HG03571 (cell line): ENCODE measurements around the gene ADPRH.
A peak's percentile ranks its signal among the peaks of the same experiment; 100 is the strongest.
"Not testable (repeated sequence)": the region's sequence is repeated elsewhere in the genome, so short reads cannot be mapped to it uniquely, and the experiment has no call there.

Experiments
- ATAC-seq: cut with Tn5 transposase; IDR thresholded peaks from one replicate; pipeline ENCODE4 v1.9.1; 2021; ENCODE audit not compliant: unreplicated experiment

The ADPRH gene

DNA sequence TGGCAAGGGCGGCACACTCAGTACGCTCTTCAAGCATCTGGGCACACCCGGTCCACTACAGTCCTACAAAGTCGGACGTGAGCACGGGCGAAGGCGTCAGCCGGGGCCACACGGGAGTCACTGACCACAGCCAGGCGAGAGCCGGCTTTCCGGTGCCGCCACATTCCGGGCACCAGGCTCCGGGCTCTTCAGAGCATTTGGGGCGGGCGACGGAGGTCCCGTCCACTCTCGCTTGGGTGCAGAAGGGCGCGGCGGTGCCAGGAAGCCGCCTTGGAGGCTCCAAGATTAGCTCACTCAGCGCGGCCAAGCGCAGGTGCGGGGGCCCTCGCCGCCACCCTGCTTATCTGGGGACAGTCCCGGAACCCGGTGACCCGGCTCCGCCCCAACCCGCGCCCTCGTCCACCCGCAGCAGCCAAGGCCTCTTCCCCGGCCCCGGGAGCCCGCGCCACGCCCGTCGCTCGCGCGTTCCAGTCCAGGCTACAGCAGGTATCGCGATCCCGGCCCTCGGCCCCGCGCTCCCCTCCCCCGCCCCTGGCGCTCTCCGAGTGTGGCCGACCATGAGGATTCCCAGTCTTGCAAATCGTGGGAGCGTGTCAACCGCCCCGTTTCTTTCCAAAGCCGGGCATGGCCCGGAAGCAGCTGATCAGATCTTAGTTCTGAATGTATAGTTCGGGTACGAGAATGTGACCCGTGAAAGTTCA, at the start of gene ADPRH:
Gene ADPRH, plus strand, starts transcription at position 127 of the 701 bp plus-strand sequence. CDS start 2,678 bp downstream, outside the sequence.
- peak; percentile 52 for ATAC-seq

DNA sequence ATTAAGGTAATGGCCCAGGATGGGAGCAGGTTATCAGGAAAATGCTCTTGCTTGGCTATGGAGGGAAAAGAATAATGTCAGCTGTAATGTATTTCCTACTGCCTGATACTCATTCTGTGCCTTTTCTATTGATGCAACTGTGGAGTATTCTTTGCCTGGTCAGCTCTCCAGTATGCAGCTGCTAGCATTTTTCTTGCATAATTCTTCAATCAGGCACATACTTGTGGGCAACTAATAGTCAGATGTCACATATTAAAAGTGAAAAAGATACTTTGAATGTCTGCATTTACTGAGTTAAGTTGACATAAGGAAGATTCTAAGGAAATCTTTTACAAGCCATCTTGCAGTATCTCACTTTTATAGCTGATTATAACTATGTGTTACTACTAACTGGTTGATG, 49.4 kb upstream of the ADPRH start:
- ATAC-seq, result no peak

DNA sequence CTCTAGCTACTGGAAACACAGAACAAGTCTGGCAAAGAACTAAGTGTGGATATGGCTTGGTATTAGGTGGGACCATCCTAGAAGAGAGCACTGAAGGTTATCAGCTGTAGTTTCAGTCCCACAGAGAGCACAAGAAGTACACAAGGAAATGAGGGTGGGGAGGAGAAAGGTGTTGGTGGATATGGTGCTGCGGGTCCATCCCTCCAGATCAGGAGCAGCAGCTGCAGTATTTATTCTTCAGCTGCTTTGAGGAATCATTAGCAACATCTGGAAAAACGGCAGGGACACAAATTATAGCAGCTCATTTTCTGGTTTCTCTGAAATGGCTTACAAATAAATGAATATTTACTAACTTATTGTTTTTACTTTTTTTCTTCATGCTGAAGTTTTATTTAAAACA, 48.8 kb upstream of the ADPRH start:
- no peak for ATAC-seq

DNA sequence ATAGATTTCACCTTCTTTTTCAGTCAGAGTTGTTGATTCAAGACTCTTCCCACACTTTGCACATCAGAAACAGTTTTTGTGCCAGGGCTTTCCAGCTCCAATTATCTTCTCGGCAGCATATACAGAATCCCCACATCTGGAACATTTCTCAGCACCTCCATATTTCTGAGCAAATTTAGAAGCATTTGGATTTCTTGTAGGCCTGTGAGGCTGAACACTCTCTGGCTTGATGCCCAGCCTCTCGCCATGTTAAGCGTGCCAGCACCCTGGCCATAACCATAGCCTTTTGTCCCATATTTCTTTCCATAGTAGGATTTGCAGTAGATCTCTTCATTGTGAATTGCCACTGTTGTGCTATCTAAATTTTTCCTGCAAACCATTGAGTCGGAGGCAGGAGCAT, 48.1 kb upstream of the ADPRH start:
- ATAC-seq, result no peak

- ATAC-seq, result no peak
Measured at GRCh38 chr3:119534296-119534695, 45.0 kb upstream of the ADPRH start.

DNA sequence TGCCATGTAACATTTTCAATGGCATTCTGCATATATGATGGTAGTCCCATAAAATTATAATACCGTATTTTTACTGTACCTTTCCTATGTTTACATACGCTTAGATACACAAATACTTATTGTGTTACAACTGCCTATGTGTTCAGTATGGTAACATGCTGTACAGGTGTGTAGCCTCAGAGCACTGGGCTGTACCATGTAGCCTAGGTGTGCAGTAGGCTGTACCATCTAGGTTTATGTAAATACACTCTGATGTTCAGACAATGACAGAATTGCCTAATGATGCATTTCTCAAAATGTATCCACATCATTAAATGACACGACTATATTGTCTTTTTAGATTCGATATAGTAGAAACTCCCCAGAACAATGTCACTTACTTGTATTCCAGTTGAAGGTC, 42.5 kb upstream of the ADPRH start:
- no peak for ATAC-seq

GRCh38 chr3:119538772-119539171, 40.5 kb upstream of the ADPRH start:
- ATAC-seq, result no peak

DNA sequence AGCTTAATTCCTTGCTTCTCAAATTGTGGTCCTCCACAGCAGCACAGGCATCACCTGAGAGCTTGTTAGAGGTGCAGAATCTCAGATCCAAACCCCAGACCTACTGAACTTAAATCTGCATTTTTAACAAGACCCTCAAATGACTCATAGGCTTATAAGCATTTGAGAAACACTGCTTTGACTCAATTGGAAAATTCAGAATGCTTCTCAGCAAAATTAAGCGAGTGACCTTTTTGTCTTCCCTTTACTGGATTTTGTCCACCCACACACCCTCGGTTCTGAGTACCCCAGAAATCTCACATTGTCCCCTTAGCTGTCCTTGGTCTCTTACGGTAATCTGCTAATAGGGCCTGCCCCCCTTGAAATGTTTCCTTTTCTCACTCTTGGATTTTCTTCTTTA, 37.7 kb upstream of the ADPRH start:
- ATAC-seq, result no peak

DNA sequence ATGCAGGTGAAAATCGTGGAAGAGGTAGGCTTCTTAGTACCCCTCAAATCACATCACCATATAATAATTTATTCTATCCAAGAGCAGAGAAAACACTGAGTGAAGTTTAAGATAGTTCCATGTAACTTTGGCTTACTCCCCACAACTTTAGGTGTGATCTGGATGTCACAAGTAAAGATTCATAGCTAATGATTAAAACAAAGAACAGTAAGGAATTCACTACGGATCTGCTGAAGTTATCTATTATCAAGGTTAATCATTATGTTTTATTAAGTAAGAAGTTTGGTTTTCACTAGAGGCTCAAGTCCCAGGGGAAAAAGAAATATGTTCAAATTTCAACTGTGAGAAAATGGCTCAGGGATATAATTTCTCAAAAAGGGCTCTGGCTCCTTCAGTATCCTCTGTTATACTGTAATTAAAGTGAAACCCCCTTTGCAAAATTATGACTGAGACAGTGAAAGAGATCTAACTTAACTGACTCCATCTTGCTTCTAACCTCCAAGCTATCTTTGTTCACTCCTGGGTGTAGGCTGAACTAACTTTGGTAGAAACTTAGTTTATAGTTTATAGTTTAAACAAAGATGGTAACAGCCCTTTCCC, 37.0 kb upstream of the ADPRH start:
- peak; percentile 55 for ATAC-seq

- no peak for ATAC-seq
Measured at GRCh38 chr3:119543147-119543546, 36.1 kb upstream of the ADPRH start.

GRCh38 chr3:119547227-119547626, 32.1 kb upstream of the ADPRH start:
- ATAC-seq, result no peak

DNA sequence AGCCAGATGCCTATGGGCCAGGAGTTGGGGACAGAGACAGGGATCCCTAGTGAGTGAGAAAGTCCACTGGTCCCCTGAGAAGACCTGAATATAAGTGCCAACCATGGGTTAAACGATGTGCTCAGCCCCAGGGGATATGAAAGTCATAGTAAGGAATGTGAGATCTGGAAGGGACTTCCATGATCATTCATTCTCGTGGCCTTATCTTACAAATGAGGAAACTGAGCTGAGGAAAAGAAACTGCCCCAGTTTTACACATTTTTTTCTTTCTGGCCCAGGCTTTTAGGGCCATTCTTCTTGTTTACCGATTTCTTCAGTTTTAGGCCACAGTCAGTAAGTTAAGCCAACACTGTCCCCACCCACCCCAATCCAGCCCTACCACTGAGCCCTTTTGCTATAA, 31.0 kb upstream of the ADPRH start:
- no peak for ATAC-seq

GRCh38 chr3:119550192-119550910, 28.9 kb upstream of the ADPRH start:
- ATAC-seq, result no peak

GRCh38 chr3:119551598-119551997, 27.7 kb upstream of the ADPRH start:
- ATAC-seq, result no peak

- not testable (repeated sequence) for ATAC-seq
Measured at GRCh38 chr3:119552928-119553327, 26.4 kb upstream of the ADPRH start.

- ATAC-seq, result no peak
Measured at GRCh38 chr3:119553823-119554415, 25.4 kb upstream of the ADPRH start.

DNA sequence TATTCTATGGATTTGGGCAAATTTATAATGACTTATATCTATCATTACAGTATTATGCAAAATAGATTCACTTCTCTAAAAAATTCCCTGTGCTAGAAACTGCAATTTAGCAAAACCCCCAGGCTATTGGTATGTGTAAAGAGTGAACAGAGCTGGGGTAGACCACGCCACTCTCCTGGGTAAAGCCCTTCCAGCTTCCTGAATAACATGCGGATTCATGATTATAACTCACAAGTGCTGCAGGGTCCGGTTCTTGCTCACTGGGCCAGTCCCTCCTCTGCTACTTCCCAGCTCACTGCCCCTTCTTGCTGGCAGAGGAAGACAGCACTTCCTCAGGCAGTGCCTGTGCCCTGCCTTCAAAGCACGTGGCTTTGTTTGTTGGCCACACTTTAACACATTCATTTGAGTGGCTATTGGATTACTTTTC, 24.0 kb upstream of the ADPRH start:
- no peak for ATAC-seq

- ATAC-seq, result no peak
Measured at GRCh38 chr3:119555929-119556328, 23.4 kb upstream of the ADPRH start.

- ATAC-seq, result no peak
Measured at GRCh38 chr3:119557192-119557876, 22.0 kb upstream of the ADPRH start.

DNA sequence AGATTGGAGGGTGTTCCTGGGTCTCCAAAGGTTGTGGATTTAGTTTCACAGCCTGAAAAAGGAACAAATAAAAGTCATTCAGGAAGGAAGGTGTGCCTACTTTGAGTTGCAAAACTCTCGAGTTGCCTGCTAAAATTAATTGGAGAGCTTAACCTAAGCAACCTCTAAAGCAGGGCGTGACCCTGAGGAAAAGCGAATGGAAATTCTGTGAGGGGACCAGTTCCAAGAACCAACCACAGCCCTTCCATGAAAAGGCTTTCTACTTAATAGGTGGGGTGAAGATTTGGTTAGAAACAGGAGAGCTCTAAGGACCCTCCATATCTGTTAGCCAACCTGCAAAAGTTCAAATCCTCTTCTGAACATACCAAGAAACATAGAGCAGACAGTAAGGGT, 21.4 kb upstream of the ADPRH start:
- no peak for ATAC-seq

DNA sequence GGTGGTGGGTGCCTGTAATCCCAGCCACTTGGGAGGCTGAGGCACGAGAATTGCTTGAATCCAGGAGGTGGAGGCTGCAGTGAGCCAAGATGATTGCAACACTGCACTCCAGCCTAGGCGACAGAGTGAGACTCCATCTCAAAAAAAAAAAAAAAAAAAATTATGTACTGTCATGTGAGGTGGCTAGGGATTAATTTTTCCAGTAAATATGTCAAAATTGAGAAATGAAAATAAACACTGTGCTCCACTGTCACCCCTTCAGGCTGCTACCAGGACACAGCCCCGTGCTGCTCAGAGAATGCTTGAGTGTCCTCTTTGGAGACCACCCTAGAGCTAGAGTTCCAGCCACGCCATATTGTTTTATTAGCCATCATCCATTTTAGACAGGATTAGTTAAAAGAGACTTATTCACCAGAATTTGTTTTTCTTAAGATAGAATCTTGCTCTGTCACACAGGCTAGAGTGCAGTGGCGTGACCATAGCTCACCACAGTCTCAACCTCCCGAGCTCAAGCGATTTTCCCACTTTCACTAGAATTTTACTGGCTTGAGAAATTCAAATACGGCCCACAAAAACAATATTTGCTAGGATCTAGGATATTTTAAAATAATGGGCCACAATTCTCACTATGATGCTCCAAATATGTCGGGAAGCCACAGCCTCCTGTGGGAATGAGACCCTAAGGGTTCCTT, 20.5 kb upstream of the ADPRH start:
- ATAC-seq, result no peak
